Fibroblast of lung (primary cell): ENCODE data around the gene SLC25A4. TPM values are rescaled to one million over a fixed set of nuclear protein-coding genes. Genes with fewer than 3 reads are reported as not detected.

Experiments
- DNase-seq, 2 donors: peaks; one replicate each; pipeline versions ENCODE4 v3.0.0 to v3.0.0-alpha.2; 2010; ENCODE audit warnings: low read depth in 2 of 2
- H2AFZ ChIP-seq: 2 replicates; pipeline ENCODE4 v1.5.1; 2012; ENCODE audit warnings: low read length, control low read depth, inconsistent platforms
- H3K27ac ChIP-seq: 2 replicates; pipeline ENCODE4 v1.5.1; 2011; ENCODE audit warnings: low read length, control low read depth; ENCODE audit not compliant: insufficient read depth
- H3K27me3 ChIP-seq: 2 replicates; pipeline ENCODE4 v1.5.1; 2011; ENCODE audit warnings: mild to moderate bottlenecking, low read length; ENCODE audit not compliant: control insufficient read depth, insufficient read depth
- H3K36me3 ChIP-seq: 2 replicates; pipeline ENCODE4 v1.5.1; 2011; ENCODE audit warnings: low read length; ENCODE audit not compliant: control insufficient read depth, insufficient read depth
- H3K4me1 ChIP-seq: 2 replicates; pipeline ENCODE4 v1.5.1; 2011; ENCODE audit warnings: low read length; ENCODE audit not compliant: control insufficient read depth, insufficient read depth; ENCODE audit errors: extremely low read depth
- H3K4me2 ChIP-seq: 2 replicates; pipeline ENCODE4 v1.5.1; 2011; ENCODE audit warnings: low read length, control low read depth; ENCODE audit not compliant: insufficient read depth; ENCODE audit errors: extremely low read depth
- H3K4me3 ChIP-seq, 4 experiments: fragments of 200-600 bp in 1 of 4; sonication (generic) in 1 of 4; replicated peaks in 1 of 4; 2 replicates each; pipeline ENCODE4 v1.5.1; 2011 to 2016; ENCODE audit warnings: low read length in 4 of 4, low read depth in 3 of 4, mild to moderate bottlenecking in 3 of 4, control low read depth in 2 of 4, inconsistent platforms in 1 of 4, mixed read lengths in 1 of 4; ENCODE audit not compliant: insufficient read depth in 1 of 4; ENCODE audit errors: control extremely low read depth in 1 of 4
- H3K79me2 ChIP-seq: 2 replicates; pipeline ENCODE4 v1.5.1; 2012; ENCODE audit warnings: mild to moderate bottlenecking, low read length, inconsistent platforms; ENCODE audit not compliant: control insufficient read depth, insufficient read depth
- H3K9ac ChIP-seq: 2 replicates; pipeline ENCODE4 v1.5.1; 2011; ENCODE audit warnings: mild to moderate bottlenecking, low read length, control low read depth; ENCODE audit not compliant: insufficient read depth
- H3K9me3 ChIP-seq: 2 replicates; pipeline ENCODE4 v1.5.1; 2012; ENCODE audit warnings: low read depth, low read length; ENCODE audit not compliant: control insufficient read depth, insufficient read depth
- H4K20me1 ChIP-seq: 2 replicates; pipeline ENCODE4 v1.5.1; 2011; ENCODE audit warnings: low read length; ENCODE audit not compliant: control insufficient read depth, insufficient read depth; ENCODE audit errors: extremely low read depth
- CTCF ChIP-seq, 2 donors: IDR thresholded peaks in 1 of 2; conservative IDR thresholded peaks in 1 of 2; 1 replicate in 1 of 2; 2 replicates in 1 of 2; pipeline ENCODE4 v1.5.1; 2011 to 2012; ENCODE audit warnings: low read length in 2 of 2, control low read depth in 1 of 2, inconsistent platforms in 1 of 2, low read depth in 1 of 2, mild to moderate bottlenecking in 1 of 2
- EZH2 ChIP-seq: IDR thresholded peaks from 2 replicates; pipeline ENCODE4 v1.5.1; 2012; ENCODE audit warnings: low read length, control low read depth, mild to moderate bottlenecking; ENCODE audit errors: missing control alignments
- polyA plus RNA-seq, 2 donors: library from polyadenylated mRNA; depleted of rRNA in 1 of 2; stranded (reverse) in 1 of 2; unstranded in 1 of 2; fragments of >200 nt; gene quantifications; 2 replicates each; pipeline ENCODE4 v1.2.1, GENCODE V29; 2011 to 2012; ENCODE audit warnings: missing spikeins in 1 of 2
- total RNA-seq: library from RNA; depleted of rRNA; stranded (reverse); fragments of >200 nt; gene quantifications from 2 replicates; pipeline ENCODE4 v1.2.1, GENCODE V29; 2014

SLC25A4 gene
- total and polyA plus RNA-seq, 2 donors (not counting 1 experiment from before 2014, with no cell fraction given), result 11.4 to 14.6 TPM

- Histone ChIP-seq H3K4me1 (peaks cover 2% of the 10 kb centered on the region), H2AFZ (no peak overlapping the region), H3K27ac (no peak overlapping the region), H3K79me2 (no peaks in the 10 kb centered on the region), H3K4me3 (no peak overlapping the region), H3K9ac (no peak overlapping the region), H3K9me3 (no peaks in the 10 kb centered on the region), H4K20me1 (no peaks in the 10 kb centered on the region), H3K27me3 (no peaks in the 10 kb centered on the region), H3K36me3 (no peaks in the 10 kb centered on the region), H3K4me2 (no peak overlapping the region)
- TF ChIP-seq EZH2 (no peak), CTCF (conservative IDR thresholded peaks at IDR 0.05 in 1 of 2, IDR thresholded peaks at IDR 0.05 in 1 of 2; ENCODE audit: low read depth in 1 of 2, low read length in 2 of 2) (no peak)
- no peak for DNase-seq
These were observed 6.3 kb downstream of the SLC25A4 start for GRCh38 chr4:185149392-185149791.

GRCh38 chr4:185151296-185151695 lies 8.2 kb downstream of the SLC25A4 start:
- DNase-seq, result no peak
- Histone ChIP-seq H3K4me2 (no peak overlapping the region), H3K79me2 (no peaks in the 10 kb centered on the region), H2AFZ (no peak overlapping the region), H3K4me1 (peaks cover 2% of the 10 kb centered on the region), H3K4me3 (no peak overlapping the region), H3K27me3 (no peaks in the 10 kb centered on the region), H3K9ac (no peak overlapping the region), H3K36me3 (no peaks in the 10 kb centered on the region), H3K27ac (no peak overlapping the region), H3K9me3 (no peaks in the 10 kb centered on the region), H4K20me1 (no peaks in the 10 kb centered on the region)
- no peak for TF ChIP-seq EZH2
- no peak for TF ChIP-seq CTCF (conservative IDR thresholded peaks at IDR 0.05 in 1 of 2, IDR thresholded peaks at IDR 0.05 in 1 of 2; ENCODE audit: low read depth in 1 of 2, low read length in 2 of 2)

GRCh38 chr4:185165605-185166063 lies 22.6 kb downstream of the SLC25A4 start:
- Histone ChIP-seq H3K79me2 (no peaks in the 10 kb centered on the region), H3K27me3 (no peaks in the 10 kb centered on the region), H3K27ac (no peak overlapping the region), H3K4me3 (no peak overlapping the region), H3K4me2 (peak overlapping the region; percentile 33), H3K9me3 (no peaks in the 10 kb centered on the region), H2AFZ (no peak overlapping the region), H4K20me1 (no peaks in the 10 kb centered on the region), H3K4me1 (no peaks in the 10 kb centered on the region), H3K9ac (no peak overlapping the region), H3K36me3 (no peaks in the 10 kb centered on the region)
- DNase-seq, result peak; percentile 86 to 94
- TF ChIP-seq CTCF (conservative IDR thresholded peaks at IDR 0.05 in 1 of 2, IDR thresholded peaks at IDR 0.05 in 1 of 2; ENCODE audit: low read depth in 1 of 2, low read length in 2 of 2) (no peak), EZH2 (no peak)
